ENCODE results near the gene MYO16.

DNA sequence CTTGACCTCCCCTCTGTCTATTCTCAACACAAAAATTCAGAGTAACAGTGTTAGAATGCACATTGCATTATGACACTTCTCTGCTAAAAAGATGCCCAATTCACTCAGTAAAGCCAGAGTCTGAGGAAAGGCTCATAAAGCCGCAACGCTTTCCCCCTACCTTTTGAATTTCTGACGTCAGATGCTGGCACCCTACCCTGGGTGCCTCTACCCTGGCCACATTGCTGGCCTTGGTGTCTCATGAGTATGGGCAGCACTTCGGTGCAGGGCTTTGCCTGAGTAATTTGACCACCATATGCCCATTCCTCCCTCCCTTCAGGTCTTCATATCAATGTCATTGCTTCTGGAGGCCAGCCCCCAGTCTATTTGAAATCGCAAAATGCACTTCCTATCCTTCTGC lies 229.3 kb downstream of the MYO16 start:
- TF ChIP-seq, protein P1, sequence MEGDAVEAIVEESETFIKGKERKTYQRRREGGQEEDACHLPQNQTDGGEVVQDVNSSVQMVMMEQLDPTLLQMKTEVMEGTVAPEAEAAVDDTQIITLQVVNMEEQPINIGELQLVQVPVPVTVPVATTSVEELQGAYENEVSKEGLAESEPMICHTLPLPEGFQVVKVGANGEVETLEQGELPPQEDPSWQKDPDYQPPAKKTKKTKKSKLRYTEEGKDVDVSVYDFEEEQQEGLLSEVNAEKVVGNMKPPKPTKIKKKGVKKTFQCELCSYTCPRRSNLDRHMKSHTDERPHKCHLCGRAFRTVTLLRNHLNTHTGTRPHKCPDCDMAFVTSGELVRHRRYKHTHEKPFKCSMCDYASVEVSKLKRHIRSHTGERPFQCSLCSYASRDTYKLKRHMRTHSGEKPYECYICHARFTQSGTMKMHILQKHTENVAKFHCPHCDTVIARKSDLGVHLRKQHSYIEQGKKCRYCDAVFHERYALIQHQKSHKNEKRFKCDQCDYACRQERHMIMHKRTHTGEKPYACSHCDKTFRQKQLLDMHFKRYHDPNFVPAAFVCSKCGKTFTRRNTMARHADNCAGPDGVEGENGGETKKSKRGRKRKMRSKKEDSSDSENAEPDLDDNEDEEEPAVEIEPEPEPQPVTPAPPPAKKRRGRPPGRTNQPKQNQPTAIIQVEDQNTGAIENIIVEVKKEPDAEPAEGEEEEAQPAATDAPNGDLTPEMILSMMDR (conservative IDR thresholded peaks at IDR 0.05) = no peak
- TF ChIP-seq ZFX (IDR thresholded peaks at IDR 0.05) = no peak

Data from C4-2B (cell line).